ENCODE results near the gene TSPAN5.

The TSPAN5 gene

GRCh38 chr4:98609934-98610333, 48.5 kb downstream of the TSPAN5 start:
- Histone ChIP-seq H2BK12ac (ENCODE audit: low read length) (no peak overlapping the region), H3K36me3 (replicated peaks in 1 of 2; ENCODE audit: control insufficient read depth in 2 of 2, insufficient read depth in 2 of 2, low read length in 2 of 2) (no peaks in the 10 kb centered on the region), H4K91ac (ENCODE audit: low read depth, low read length, poor library complexity) (no peak overlapping the region), H2BK120ac (ENCODE audit: low read depth, low read length) (no peak overlapping the region), H3K4me2 (ENCODE audit: insufficient read depth, low read length, poor library complexity, severe bottlenecking) (no peak overlapping the region), H3K79me1 (ENCODE audit: low read depth, low read length) (no peaks in the 10 kb centered on the region), H2BK15ac (ENCODE audit: low read length) (peak overlapping the region; percentile 45), H3K9ac (ENCODE audit: low read depth, low read length, poor library complexity) (no peak overlapping the region), H3K4me3 (ENCODE audit: low read length in 2 of 2) (no peak overlapping the region), H3K14ac (ENCODE audit: low read length) (no peak overlapping the region), H3K9me3 (replicated peaks in 1 of 2; ENCODE audit: control insufficient read depth in 2 of 2, insufficient read depth in 1 of 2, low read depth in 1 of 2, low read length in 2 of 2) (peaks cover 0 to 2% of the 10 kb centered on the region in 2 donors), H2BK5ac (ENCODE audit: low read length) (no peak overlapping the region), H3K18ac (ENCODE audit: low read length) (no peak overlapping the region), H4K8ac (ENCODE audit: low read depth, low read length) (no peak overlapping the region), H2AFZ (ENCODE audit: low read length) (no peak overlapping the region), H3K27ac (replicated peaks; ENCODE audit: low read length) (peak overlapping the region; percentile 59), H3K4me1 (ENCODE audit: control insufficient read depth in 2 of 2, insufficient read depth in 1 of 2, low read depth in 1 of 2, low read length in 2 of 2) (peaks cover 20 to 37% of the 10 kb centered on the region in 2 donors), H3K4ac (ENCODE audit: low read length) (no peak overlapping the region), H3K27me3 (ENCODE audit: control insufficient read depth in 3 of 3, insufficient read depth in 3 of 3, low read depth in 1 of 3, low read length in 3 of 3) (no peaks in the 10 kb centered on the region), H2AK5ac (ENCODE audit: low read depth, low read length) (peak overlapping the region; percentile 32), H3K23ac (ENCODE audit: low read depth, low read length, poor library complexity) (no peak overlapping the region)
- WGBS, 2 donors (ENCODE audit: extremely low coverage in 2 of 2, insufficient read length in 2 of 2, insufficient replicate concordance in 1 of 2): no CpG with 5 or more reads among the region's 5 CpGs
- DNase-seq (ENCODE audit: low spot score): no peak

GRCh38 chr4:98608356-98608755, 50.1 kb downstream of the TSPAN5 start:
- Histone ChIP-seq H3K14ac (ENCODE audit: low read length) (no peak overlapping the region), H3K4ac (ENCODE audit: low read length) (no peak overlapping the region), H2BK12ac (ENCODE audit: low read length) (no peak overlapping the region), H3K27me3 (ENCODE audit: control insufficient read depth in 3 of 3, insufficient read depth in 3 of 3, low read depth in 1 of 3, low read length in 3 of 3) (no peaks in the 10 kb centered on the region), H2BK120ac (ENCODE audit: low read depth, low read length) (no peak overlapping the region), H3K4me3 (ENCODE audit: low read length in 2 of 2) (no peak overlapping the region), H2BK5ac (ENCODE audit: low read length) (no peak overlapping the region), H2AFZ (ENCODE audit: low read length) (no peak overlapping the region), H2BK15ac (ENCODE audit: low read length) (no peak overlapping the region), H4K8ac (ENCODE audit: low read depth, low read length) (no peak overlapping the region), H3K27ac (replicated peaks; ENCODE audit: low read length) (no peak overlapping the region), H3K9me3 (replicated peaks in 1 of 2; ENCODE audit: control insufficient read depth in 2 of 2, insufficient read depth in 1 of 2, low read depth in 1 of 2, low read length in 2 of 2) (peaks cover 0 to 2% of the 10 kb centered on the region in 2 donors), H3K4me1 (ENCODE audit: control insufficient read depth in 2 of 2, insufficient read depth in 1 of 2, low read depth in 1 of 2, low read length in 2 of 2) (peaks cover 27 to 36% of the 10 kb centered on the region in 2 donors), H3K36me3 (replicated peaks in 1 of 2; ENCODE audit: control insufficient read depth in 2 of 2, insufficient read depth in 2 of 2, low read length in 2 of 2) (no peaks in the 10 kb centered on the region), H3K79me1 (ENCODE audit: low read depth, low read length) (no peaks in the 10 kb centered on the region), H3K9ac (ENCODE audit: low read depth, low read length, poor library complexity) (no peak overlapping the region), H3K4me2 (ENCODE audit: insufficient read depth, low read length, poor library complexity, severe bottlenecking) (no peak overlapping the region), H2AK5ac (ENCODE audit: low read depth, low read length) (no peak overlapping the region), H3K23ac (ENCODE audit: low read depth, low read length, poor library complexity) (no peak overlapping the region), H4K91ac (ENCODE audit: low read depth, low read length, poor library complexity) (no peak overlapping the region), H3K18ac (ENCODE audit: low read length) (no peak overlapping the region)
- DNase-seq (ENCODE audit: low spot score): no peak
- WGBS, 2 donors (ENCODE audit: extremely low coverage in 2 of 2, insufficient read length in 2 of 2, insufficient replicate concordance in 1 of 2): no CpG with 5 or more reads among the region's 5 CpGs

GRCh38 chr4:98606894-98607293, 51.5 kb downstream of the TSPAN5 start:
- Histone ChIP-seq H3K79me1 (ENCODE audit: low read depth, low read length) (no peaks in the 10 kb centered on the region), H2BK12ac (ENCODE audit: low read length) (no peak overlapping the region), H3K9me3 (replicated peaks in 1 of 2; ENCODE audit: control insufficient read depth in 2 of 2, insufficient read depth in 1 of 2, low read depth in 1 of 2, low read length in 2 of 2) (peaks cover 0 to 2% of the 10 kb centered on the region in 2 donors), H2AFZ (ENCODE audit: low read length) (no peak overlapping the region), H4K91ac (ENCODE audit: low read depth, low read length, poor library complexity) (no peak overlapping the region), H3K36me3 (replicated peaks in 1 of 2; ENCODE audit: control insufficient read depth in 2 of 2, insufficient read depth in 2 of 2, low read length in 2 of 2) (no peaks in the 10 kb centered on the region), H4K8ac (ENCODE audit: low read depth, low read length) (no peak overlapping the region), H2BK5ac (ENCODE audit: low read length) (no peak overlapping the region), H3K4me3 (ENCODE audit: low read length in 2 of 2) (no peak overlapping the region), H3K4me1 (ENCODE audit: control insufficient read depth in 2 of 2, insufficient read depth in 1 of 2, low read depth in 1 of 2, low read length in 2 of 2) (peaks cover 17 to 27% of the 10 kb centered on the region in 2 donors), H3K9ac (ENCODE audit: low read depth, low read length, poor library complexity) (peak overlapping the region; percentile 10), H3K18ac (ENCODE audit: low read length) (peak overlapping the region; percentile 66), H3K4me2 (ENCODE audit: insufficient read depth, low read length, poor library complexity, severe bottlenecking) (no peak overlapping the region), H3K27ac (replicated peaks; ENCODE audit: low read length) (no peak overlapping the region), H2BK15ac (ENCODE audit: low read length) (no peak overlapping the region), H3K4ac (ENCODE audit: low read length) (no peak overlapping the region), H3K23ac (ENCODE audit: low read depth, low read length, poor library complexity) (no peak overlapping the region), H2BK120ac (ENCODE audit: low read depth, low read length) (no peak overlapping the region), H3K14ac (ENCODE audit: low read length) (no peak overlapping the region), H3K27me3 (ENCODE audit: control insufficient read depth in 3 of 3, insufficient read depth in 3 of 3, low read depth in 1 of 3, low read length in 3 of 3) (no peaks in the 10 kb centered on the region), H2AK5ac (ENCODE audit: low read depth, low read length) (no peak overlapping the region)
- no CpG with 5 or more reads among the region's 6 CpGs for WGBS, 2 donors (ENCODE audit: extremely low coverage in 2 of 2, insufficient read length in 2 of 2, insufficient replicate concordance in 1 of 2)
- no peak for DNase-seq (ENCODE audit: low spot score)

GRCh38 chr4:98605216-98605615, 53.2 kb downstream of the TSPAN5 start:
- no peak overlapping the region for H3K4ac ChIP-seq (ENCODE audit: low read length)
- H2AFZ ChIP-seq (ENCODE audit: low read length): no peak overlapping the region
- no peak overlapping the region for H3K18ac ChIP-seq (ENCODE audit: low read length)
- H2BK120ac ChIP-seq (ENCODE audit: low read depth, low read length): no peak overlapping the region
- no peak overlapping the region for H2BK5ac ChIP-seq (ENCODE audit: low read length)
- no peak overlapping the region for H4K91ac ChIP-seq (ENCODE audit: low read depth, low read length, poor library complexity)
- H3K27me3 ChIP-seq (ENCODE audit: control insufficient read depth in 3 of 3, insufficient read depth in 3 of 3, low read depth in 1 of 3, low read length in 3 of 3): no peaks in the 10 kb centered on the region
- no peak overlapping the region for H2BK12ac ChIP-seq (ENCODE audit: low read length)
- H3K4me3 ChIP-seq (ENCODE audit: low read length in 2 of 2): no peak overlapping the region
- no peak overlapping the region for H3K14ac ChIP-seq (ENCODE audit: low read length)
- no peak overlapping the region for H3K4me2 ChIP-seq (ENCODE audit: insufficient read depth, low read length, poor library complexity, severe bottlenecking)
- no peak overlapping the region for H4K8ac ChIP-seq (ENCODE audit: low read depth, low read length)
- peaks cover 2 to 6% of the 10 kb centered on the region in 2 donors for H3K9me3 ChIP-seq (replicated peaks in 1 of 2; ENCODE audit: control insufficient read depth in 2 of 2, insufficient read depth in 1 of 2, low read depth in 1 of 2, low read length in 2 of 2)
- WGBS, 2 donors (ENCODE audit: extremely low coverage in 2 of 2, insufficient read length in 2 of 2, insufficient replicate concordance in 1 of 2): no CpG with 5 or more reads among the region's 3 CpGs
- no peak overlapping the region for H2AK5ac ChIP-seq (ENCODE audit: low read depth, low read length)
- H3K9ac ChIP-seq (ENCODE audit: low read depth, low read length, poor library complexity): peak overlapping the region; percentile 9
- no peaks in the 10 kb centered on the region for H3K79me1 ChIP-seq (ENCODE audit: low read depth, low read length)
- H3K36me3 ChIP-seq (replicated peaks in 1 of 2; ENCODE audit: control insufficient read depth in 2 of 2, insufficient read depth in 2 of 2, low read length in 2 of 2): no peaks in the 10 kb centered on the region
- DNase-seq (ENCODE audit: low spot score): no peak
- H3K4me1 ChIP-seq (ENCODE audit: control insufficient read depth in 2 of 2, insufficient read depth in 1 of 2, low read depth in 1 of 2, low read length in 2 of 2): peaks cover 13 to 16% of the 10 kb centered on the region in 2 donors
- no peak overlapping the region for H2BK15ac ChIP-seq (ENCODE audit: low read length)
- H3K27ac ChIP-seq (replicated peaks; ENCODE audit: low read length): no peak overlapping the region
- H3K23ac ChIP-seq (ENCODE audit: low read depth, low read length, poor library complexity): no peak overlapping the region
